Central memory CD8-positive, alpha-beta T cell (primary cell): ENCODE measurements around the gene PAOX.
"Not testable (repeated sequence)": the region's sequence is repeated elsewhere in the genome, so short reads cannot be mapped to it uniquely, and the experiment has no call there.

Experiments
- ATAC-seq: fragments of 150-1000 bp; cut with Tn5 transposase; replicated peaks from 2 replicates; pipeline ENCODE4 v1.10.0; 2022; ENCODE audit warnings: mild to moderate bottlenecking, moderate FRiP score, moderate number of reproducible peaks; ENCODE audit not compliant: poor library complexity, severe bottlenecking; ENCODE audit errors: extremely low read depth
- DNase-seq, 2 donors: peaks; one replicate each; pipeline ENCODE4 v3.0.0; 2021; ENCODE audit warnings: low spot score in 2 of 2
- H3K27ac Mint-ChIP-seq: one replicate; pipeline ENCODE4 v1.8.0; 2022; ENCODE audit warnings: low read depth, mild to moderate bottlenecking, moderate library complexity, mixed read lengths
- H3K27me3 Mint-ChIP-seq: one replicate; pipeline ENCODE4 v1.8.0; 2022; ENCODE audit warnings: mixed read lengths
- H3K36me3 Mint-ChIP-seq: one replicate; pipeline ENCODE4 v1.8.0; 2022; ENCODE audit warnings: mild to moderate bottlenecking, moderate library complexity, mixed read lengths; ENCODE audit not compliant: insufficient read depth
- H3K4me1 Mint-ChIP-seq: one replicate; pipeline ENCODE4 v1.8.0; 2022; ENCODE audit warnings: mixed read lengths
- H3K4me3 Mint-ChIP-seq: one replicate; pipeline ENCODE4 v1.8.0; 2022; ENCODE audit warnings: mild to moderate bottlenecking, moderate library complexity, mixed read lengths
- H3K9me3 Mint-ChIP-seq: one replicate; pipeline ENCODE4 v1.8.0; 2022; ENCODE audit warnings: mixed read lengths

Gene PAOX

GRCh38 chr10:133400624-133401424 is 21.8 kb downstream of the PAOX start:
- ATAC-seq (no peak), DNase-seq (no peak)
- H3K27me3 Mint-ChIP-seq: no peaks in the 10 kb centered on the region
- no peak overlapping the region for H3K4me3 Mint-ChIP-seq
- peaks cover 27% of the 10 kb centered on the region for H3K4me1 Mint-ChIP-seq
- H3K27ac Mint-ChIP-seq: peak overlapping the region; percentile 79
- H3K9me3 Mint-ChIP-seq: no peaks in the 10 kb centered on the region
- H3K36me3 Mint-ChIP-seq: peaks cover 32% of the 10 kb centered on the region

GRCh38 chr10:133401500-133401899 is 22.4 kb downstream of the PAOX start:
- no peak for ATAC-seq
- Mint-ChIP-seq H3K36me3 (peaks cover 32% of the 10 kb centered on the region), H3K27ac (peak overlapping the region; percentile 79), H3K27me3 (no peaks in the 10 kb centered on the region), H3K4me3 (no peak overlapping the region), H3K4me1 (peaks cover 32% of the 10 kb centered on the region), H3K9me3 (no peaks in the 10 kb centered on the region)
- DNase-seq: no peak

- Mint-ChIP-seq H3K9me3 (no peaks in the 10 kb centered on the region), H3K27me3 (no peaks in the 10 kb centered on the region), H3K4me3 (no peak overlapping the region), H3K36me3 (peaks cover 36% of the 10 kb centered on the region), H3K4me1 (peaks cover 31% of the 10 kb centered on the region), H3K27ac (peak overlapping the region; percentile 79)
- no peak for ATAC-seq
- no peak for DNase-seq
These were observed 23.1 kb downstream of the PAOX start for GRCh38 chr10:133401981-133402725.

GRCh38 chr10:133403359-133403758 is 24.3 kb downstream of the PAOX start:
- H3K36me3 Mint-ChIP-seq: peaks cover 37% of the 10 kb centered on the region
- no peaks in the 10 kb centered on the region for H3K27me3 Mint-ChIP-seq
- H3K9me3 Mint-ChIP-seq: no peaks in the 10 kb centered on the region
- no peak for ATAC-seq
- no peak overlapping the region for H3K27ac Mint-ChIP-seq
- H3K4me3 Mint-ChIP-seq: no peak overlapping the region
- no peak for DNase-seq
- H3K4me1 Mint-ChIP-seq: peaks cover 39% of the 10 kb centered on the region

GRCh38 chr10:133403784-133404183 is 24.7 kb downstream of the PAOX start:
- Mint-ChIP-seq H3K27me3 (no peaks in the 10 kb centered on the region), H3K4me3 (no peak overlapping the region), H3K36me3 (peaks cover 38% of the 10 kb centered on the region), H3K4me1 (peaks cover 42% of the 10 kb centered on the region), H3K9me3 (no peaks in the 10 kb centered on the region), H3K27ac (no peak overlapping the region)
- no peak for ATAC-seq
- no peak for DNase-seq

GRCh38 chr10:133405272-133405671 is 26.2 kb downstream of the PAOX start:
- Mint-ChIP-seq H3K4me3 (no peak overlapping the region), H3K27me3 (no peaks in the 10 kb centered on the region), H3K27ac (no peak overlapping the region), H3K4me1 (peaks cover 51% of the 10 kb centered on the region), H3K36me3 (peaks cover 35% of the 10 kb centered on the region), H3K9me3 (no peaks in the 10 kb centered on the region)
- no peak for DNase-seq
- ATAC-seq: no peak

- DNase-seq: no peak
- Mint-ChIP-seq H3K9me3 (no peaks in the 10 kb centered on the region), H3K4me1 (peaks cover 45% of the 10 kb centered on the region), H3K36me3 (peaks cover 33% of the 10 kb centered on the region), H3K4me3 (no peak overlapping the region), H3K27me3 (no peaks in the 10 kb centered on the region), H3K27ac (peak overlapping the region; percentile 19)
- no peak for ATAC-seq
These were observed 26.9 kb downstream of the PAOX start for GRCh38 chr10:133405844-133406527.

GRCh38 chr10:133411523-133412380 is 32.7 kb downstream of the PAOX start:
- no peak for DNase-seq
- Mint-ChIP-seq H3K36me3 (peaks cover 39% of the 10 kb centered on the region), H3K4me3 (no peak overlapping the region), H3K27ac (no peak overlapping the region), H3K27me3 (no peaks in the 10 kb centered on the region), H3K9me3 (peaks cover 12% of the 10 kb centered on the region), H3K4me1 (peaks cover 26% of the 10 kb centered on the region)
- no peak for ATAC-seq

GRCh38 chr10:133412381-133412711 is 33.3 kb downstream of the PAOX start:
- ATAC-seq (no peak), DNase-seq (no peak)
- no peak overlapping the region for H3K27ac Mint-ChIP-seq
- no peaks in the 10 kb centered on the region for H3K27me3 Mint-ChIP-seq
- peaks cover 21% of the 10 kb centered on the region for H3K4me1 Mint-ChIP-seq
- peaks cover 36% of the 10 kb centered on the region for H3K36me3 Mint-ChIP-seq
- no peak overlapping the region for H3K4me3 Mint-ChIP-seq
- peaks cover 12% of the 10 kb centered on the region for H3K9me3 Mint-ChIP-seq

- not testable (repeated sequence) for H3K4me1 Mint-ChIP-seq, ATAC-seq, H3K27me3 Mint-ChIP-seq, DNase-seq, H3K27ac Mint-ChIP-seq, H3K4me3 Mint-ChIP-seq
- peaks cover 33% of the 10 kb centered on the region for H3K36me3 Mint-ChIP-seq
- H3K9me3 Mint-ChIP-seq: peaks cover 12% of the 10 kb centered on the region
These were observed 35.3 kb downstream of the PAOX start for GRCh38 chr10:133414401-133414800.

- ATAC-seq (no peak), DNase-seq (no peak)
- Mint-ChIP-seq H3K27ac (no peak overlapping the region), H3K9me3 (peaks cover 12% of the 10 kb centered on the region), H3K4me3 (no peak overlapping the region), H3K27me3 (no peaks in the 10 kb centered on the region), H3K36me3 (peaks cover 32% of the 10 kb centered on the region), H3K4me1 (peaks cover 6% of the 10 kb centered on the region)
These were observed 36.7 kb downstream of the PAOX start for GRCh38 chr10:133415752-133416151.
